NCI-H446 (cell line): ENCODE data around the gene HES4.
"Not testable (repeated sequence)": the region's sequence is repeated elsewhere in the genome, so short reads cannot be mapped to it uniquely, and the experiment has no call there.

ENCODE experiments used
- DNase-seq, 2 experiments: peaks; one replicate each; lab custom pipeline; 2025; lab: John Stamatoyannopoulos, UW

The HES4 gene

DNA sequence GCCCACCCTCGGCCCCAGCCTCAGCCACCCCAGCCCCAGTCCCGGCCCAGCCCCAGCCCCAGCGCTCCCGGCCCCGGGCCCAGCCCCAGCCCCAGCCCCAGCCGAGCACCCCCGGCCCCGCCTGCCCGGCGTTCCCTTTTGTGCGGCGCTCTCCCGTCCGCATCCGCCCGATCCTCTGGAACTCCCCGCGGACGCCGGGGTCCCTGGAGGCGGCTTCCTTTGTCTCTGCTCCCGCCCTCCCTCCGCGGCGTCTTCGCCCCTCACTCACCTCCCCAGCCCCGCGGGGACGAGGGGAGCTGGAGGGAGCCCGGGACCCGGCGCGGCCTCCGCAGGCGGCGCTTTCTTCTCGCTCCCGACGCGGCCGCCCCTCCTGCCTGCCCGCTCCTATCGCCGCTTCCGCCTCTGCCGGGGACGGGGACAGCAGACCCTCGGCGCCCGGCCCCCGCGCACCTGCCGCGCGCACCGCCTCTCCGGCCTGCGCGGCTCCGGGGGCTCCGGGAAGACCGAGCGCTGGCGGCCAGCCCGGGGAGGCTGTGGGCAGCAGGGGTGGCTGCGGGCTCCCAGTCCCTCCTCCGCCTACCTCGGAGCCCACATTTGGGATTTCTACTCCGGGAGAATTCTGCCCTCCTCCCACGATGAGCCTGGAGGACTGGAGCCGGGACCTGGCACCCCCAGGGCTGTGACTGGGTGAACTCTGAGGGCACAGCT lies 34.0 kb upstream of the HES4 start:
- DNase-seq = no peak

DNA sequence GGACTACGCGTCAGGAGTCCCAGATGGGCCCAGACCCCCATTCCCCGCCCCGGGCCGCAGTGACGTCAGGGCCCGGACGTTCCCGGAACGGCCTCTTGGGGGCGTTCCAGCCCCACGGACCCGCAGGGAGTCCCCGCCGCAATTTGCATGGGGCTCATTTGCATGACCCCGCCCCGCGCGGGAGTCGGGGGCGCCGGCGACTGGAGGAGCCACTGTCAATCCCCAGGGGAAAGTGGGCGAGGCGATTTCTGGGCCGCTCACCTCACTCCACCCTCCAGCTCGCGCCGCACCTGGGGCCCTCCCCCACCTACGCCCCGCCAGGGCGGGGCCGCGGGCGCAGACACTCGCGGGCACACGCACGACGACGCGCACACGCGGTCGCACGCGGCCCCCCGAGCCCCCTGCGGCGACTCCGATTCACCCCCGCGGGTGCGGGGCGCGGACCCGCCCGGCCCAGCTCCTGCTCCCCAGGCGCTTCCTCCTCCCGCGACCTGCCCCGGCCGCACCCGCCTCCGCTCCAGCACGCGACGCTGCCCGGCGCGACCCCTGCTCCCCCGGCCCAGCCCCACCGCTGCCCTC lies 33.2 kb upstream of the HES4 start:
- DNase-seq = peak; percentile 78 to 94

DNA sequence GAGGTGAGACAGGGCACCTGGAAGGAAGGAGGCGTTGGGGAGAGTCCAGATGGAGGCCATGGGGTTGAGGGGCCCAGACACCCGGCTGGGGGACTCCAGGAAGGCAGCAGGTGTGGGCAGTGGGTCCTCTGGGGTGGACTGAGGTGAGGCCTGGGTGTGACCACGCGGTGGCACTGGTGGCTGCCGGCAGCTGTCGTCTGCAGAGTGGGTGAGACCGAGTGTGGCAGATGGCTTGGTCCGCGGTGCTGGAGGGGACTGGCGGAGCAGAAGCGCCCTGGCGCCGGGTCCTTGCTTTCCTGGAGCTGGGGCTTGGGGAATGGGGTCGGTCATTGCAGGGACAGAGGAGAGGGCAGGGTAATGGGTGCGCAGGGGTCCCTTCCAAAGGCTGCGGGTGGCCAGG lies 32.5 kb upstream of the HES4 start:
- DNase-seq = peak in 1 of 2 experiments; percentile 47

DNA sequence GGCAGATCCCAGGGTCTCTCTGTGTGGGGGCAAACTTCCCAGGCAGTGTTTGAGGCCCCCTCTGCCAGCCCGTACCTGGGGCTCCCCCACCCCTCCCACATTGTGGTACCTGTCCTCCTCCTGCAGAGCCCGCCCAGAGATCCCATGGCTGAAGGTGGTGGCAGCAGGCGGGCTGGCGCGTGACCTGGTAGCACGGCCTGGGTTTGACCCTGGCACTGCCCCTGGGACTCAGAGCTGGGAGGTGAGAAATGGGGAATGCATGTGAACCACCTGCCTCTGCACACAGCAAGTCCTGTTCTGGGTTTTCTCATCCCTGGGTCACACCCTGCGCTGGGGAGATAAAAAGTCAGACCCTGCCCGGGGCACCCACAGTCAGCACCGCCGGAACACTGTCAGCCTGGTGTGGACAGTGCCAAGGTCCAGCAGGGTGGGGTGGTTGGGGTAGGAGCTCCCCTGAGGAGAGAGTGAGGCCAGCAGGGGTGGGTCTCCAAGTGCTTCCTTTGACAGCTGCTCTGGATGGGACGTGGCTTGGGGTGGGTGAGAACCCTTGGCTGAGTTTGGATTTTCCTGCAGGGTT lies 31.9 kb upstream of the HES4 start:
- DNase-seq = no peak

DNA sequence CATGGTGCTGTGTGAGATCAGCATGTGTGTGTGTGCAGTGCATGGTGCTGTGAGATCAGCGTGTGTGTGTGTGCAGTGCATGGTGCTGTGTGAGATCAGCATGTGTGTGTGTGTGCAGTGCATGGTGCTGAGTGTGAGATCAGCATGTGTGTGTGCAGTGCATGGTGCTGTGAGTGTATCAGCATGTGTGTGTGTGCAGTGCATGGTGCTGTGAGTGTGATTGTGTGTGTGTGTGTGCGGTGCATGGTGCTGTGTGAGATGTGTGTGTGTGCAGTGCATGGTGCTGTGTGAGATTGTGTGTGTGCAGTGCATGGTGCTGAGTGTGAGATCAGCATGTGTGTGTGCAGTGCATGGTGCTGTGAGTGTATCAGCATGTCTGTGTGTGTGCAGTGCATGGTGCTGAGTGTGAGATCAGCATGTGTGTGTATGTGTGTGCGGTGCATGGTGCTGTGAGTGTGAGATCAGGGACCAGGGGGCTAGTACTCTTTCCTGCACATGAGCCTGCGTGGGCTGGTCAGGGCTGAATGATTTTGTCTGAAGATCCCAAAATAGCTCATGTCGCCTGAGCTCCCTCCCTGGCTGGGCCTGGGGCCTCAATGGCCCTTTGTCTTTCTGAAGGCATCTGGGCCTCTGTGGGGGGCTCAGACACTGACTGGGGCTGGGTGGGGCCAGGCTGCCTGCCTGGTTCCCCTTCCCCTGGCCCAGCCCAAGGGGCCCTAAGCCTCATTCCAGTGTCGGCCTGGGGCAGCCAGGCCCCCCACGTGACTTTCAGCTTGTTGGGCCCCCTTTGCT lies 31.2 kb upstream of the HES4 start:
- DNase-seq = not testable (repeated sequence)

DNA sequence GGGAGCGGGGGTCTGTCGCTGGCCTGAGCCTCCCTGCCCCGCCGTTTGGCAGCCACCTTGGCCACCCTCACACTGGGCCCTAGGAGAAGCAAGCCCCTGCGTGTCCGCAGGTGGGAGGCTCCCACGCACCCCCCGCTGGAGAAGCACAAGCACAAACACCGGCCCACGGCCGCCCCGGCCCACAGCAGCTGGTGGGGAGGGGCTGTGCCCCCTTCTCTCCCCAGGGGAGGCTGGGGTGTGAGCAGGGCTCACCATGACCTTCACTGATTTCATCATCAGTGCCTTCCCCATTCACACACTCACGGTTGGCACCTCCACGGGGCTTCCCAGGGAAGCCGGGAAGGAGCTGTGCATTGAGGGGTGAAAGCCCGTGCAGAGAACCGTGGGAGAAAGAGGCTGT lies 27.9 kb upstream of the HES4 start:
- DNase-seq = no peak

DNA sequence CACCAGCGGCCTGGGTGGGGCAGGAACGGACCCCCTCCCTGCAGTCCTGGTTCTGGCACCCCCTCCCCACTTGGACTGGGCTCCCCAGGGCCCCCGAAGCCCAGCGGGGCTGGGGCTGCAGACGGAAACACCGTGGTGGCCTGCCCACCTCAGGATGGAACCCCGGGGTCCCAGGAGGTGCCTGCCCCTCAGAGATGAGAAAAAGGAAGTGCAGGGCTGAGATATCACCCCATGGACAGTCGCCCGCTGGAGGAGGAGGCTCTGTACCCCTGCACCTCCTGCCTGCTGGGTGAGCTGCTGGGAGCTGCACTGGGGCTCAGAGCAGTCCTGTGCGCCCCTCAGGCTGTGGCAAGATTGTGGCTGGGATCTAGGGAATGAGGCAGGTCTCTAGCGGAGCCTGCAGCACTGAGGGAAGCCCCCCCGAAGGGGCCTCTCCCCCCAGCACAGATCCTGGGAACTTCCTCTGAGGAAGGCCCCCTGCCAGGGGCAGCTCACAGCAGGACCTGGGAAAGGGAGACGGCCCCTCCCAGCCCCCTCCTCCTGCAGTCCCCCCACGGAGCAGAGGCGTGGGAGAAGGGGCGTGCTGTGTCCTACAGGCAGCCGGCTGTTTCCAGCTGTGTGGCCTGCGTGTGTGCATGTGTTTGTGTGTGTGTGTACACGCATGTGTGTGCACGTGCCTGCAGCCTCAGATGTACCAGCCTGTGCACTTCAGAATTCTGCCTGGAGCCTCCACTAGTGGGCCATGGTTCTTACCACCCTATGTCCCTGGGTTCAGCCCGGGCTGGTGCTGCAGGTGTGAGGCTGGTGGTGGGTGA lies 26.9 kb upstream of the HES4 start:
- DNase-seq = no peak

DNA sequence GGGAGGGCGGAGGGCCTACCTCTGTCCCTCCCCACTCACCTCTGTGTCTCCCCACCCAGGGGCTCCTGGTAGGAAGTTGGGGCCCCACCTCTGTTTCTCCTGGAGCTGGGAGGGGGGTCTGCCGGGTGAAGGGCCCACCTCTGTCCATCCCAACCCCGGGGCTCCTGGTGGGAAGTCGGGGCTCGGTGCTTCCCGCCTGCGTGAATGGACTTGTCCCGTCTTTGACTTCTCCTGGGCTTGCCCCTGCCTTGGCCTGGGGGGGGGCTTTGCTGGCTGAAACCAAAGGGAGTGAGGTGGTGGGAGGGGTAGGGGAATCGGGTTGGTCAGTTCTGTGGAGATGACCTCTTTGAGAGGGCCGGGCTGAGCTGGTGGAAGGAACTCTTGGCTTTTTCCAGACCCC lies 25.8 kb upstream of the HES4 start:
- DNase-seq = no peak

DNA sequence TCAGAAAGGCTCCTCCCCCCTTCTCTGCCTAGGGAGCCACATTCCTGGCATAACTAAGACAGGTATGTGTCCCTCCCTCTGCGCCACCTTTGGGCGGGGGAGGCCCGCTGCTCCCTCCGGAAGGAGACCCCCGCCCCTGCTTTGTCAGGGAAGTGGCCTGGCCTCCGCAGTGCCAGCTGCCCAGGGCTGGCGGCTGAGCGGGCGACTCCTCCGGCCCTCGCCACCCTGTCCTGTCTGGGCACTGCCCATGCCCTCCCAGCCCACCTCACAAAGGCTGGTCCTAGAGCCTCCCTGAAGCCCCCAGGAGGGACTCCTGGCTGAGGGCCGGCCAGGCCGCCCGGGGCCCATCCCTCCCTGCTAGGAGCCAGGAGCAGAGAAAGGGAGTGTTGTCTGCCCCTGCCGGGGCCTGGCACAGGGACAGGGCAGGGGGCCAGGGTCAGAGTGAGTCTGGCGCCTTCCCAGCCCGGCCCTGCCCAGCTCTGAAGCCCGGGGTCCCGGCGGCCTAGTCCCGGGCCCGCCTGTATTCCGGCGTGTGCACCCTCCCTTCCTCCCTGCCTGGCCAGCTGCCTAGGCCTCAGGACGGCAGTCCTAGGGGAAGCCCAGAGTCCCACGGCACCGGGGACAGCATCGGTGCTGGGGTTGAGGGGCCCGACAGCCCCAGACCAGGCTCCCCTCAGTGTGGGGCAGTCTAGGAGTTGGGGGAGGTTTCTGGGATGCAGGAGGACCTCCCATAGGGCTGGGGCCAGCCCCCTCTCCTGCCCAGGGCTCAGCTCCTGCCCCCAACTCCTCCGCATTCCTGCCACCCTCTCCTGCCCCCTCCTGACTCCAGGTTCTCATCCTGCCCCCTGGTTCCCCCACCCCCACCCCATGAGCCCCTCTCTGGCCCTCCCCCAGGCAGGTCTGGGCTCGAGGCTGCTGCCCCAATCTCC lies 25.1 kb upstream of the HES4 start:
- DNase-seq = no peak

DNA sequence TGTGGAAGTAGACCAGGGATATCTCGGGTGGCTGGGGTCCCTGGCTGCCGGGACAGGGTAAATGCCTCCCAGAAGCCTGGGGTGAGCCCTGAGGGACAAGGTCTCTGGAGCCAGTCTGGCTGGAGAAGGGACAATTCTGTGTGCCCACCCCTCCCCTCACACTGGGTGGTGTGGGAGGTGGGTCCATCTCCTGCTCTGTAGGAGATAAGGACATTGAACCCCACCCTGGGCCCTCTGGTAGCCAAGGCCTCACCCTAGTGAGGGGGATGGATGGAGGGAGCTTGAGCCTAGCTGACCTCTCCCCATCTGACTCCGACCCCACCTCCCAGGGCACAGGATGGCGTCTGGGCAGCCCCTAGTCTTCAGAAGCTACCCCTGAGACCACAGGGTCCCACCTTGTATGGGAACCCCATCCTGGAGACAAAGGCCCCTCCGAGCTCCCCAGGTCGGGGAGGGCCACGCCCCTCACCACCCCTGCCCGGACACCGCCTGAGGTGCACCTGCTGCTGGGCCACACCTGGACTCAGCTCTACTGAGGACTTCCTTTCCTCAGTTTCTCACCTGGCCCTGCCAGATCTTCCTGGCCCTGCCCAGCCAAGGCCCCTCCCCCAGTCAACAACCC lies 24.4 kb upstream of the HES4 start:
- no peak for DNase-seq

DNA sequence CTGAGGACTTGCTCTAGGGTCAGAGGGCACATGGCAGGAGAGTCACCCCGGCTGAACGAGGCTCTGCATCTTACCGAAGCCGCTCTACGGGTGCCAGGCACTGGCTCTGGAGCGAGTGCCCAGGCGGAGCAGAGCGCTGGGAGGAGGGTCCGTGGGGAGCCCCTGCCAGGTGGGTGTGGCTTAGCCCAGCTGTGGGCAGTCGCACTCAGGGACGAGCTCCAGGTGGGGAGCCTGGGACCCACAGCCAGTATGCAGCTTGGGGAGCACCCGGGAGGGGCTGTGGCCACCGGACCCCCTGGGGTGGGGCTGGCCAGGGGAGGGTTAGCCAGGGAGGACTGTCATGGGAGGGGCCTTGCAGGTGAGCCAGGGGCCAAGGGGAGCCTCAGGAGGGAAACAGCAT lies 23.8 kb upstream of the HES4 start:
- no peak for DNase-seq

DNA sequence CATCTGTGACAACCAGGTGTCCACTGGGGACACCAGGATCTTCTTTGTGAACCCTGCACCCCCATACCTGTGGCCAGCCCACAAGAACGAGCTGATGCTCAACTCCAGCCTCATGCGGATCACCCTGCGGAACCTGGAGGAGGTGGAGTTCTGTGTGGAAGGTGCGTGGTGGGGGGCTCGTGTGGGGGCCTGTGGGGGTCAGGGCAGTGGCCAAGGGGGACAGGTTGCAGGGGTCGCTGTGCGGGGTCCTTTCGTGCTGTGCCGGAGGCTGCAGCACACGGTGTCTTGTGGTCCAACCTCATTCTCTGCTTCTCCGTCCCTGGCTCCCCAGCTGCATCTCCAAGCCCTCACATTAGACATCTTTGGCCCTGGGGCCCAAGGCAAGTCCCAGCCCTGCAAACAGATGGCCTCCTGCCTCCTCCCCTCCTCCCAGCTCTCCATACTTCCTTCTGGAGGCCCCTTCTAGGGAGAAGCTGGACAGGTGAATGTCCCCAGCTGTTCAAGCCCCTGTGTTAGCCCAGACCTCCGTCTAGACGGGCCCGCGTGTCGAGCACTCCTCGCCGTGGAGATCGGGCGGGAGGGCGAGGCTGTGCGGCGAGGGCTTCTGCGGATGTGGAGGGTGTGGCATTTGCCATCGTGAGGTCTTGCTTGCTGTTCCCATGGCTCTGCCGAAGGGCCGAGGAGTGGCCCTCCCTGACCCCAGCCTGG lies 22.6 kb upstream of the HES4 start:
- no peak for DNase-seq

DNA sequence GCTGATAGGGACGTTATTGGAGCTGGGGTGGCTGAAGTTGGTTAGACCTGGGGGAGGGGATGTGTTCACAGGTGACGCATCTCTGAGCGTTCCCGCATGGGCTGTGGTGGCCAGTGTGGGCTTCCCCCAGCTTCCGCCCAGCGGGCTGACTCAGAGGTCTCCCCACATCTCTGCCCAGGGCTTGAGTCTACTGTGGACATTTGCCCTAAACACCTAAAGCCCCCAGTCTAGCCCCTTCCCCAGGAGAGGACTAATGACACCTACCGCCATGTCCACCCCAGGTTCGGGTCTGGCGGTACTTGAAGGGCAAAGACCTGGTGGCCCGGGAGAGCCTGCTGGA lies 22.0 kb upstream of the HES4 start:
- no peak for DNase-seq

DNA sequence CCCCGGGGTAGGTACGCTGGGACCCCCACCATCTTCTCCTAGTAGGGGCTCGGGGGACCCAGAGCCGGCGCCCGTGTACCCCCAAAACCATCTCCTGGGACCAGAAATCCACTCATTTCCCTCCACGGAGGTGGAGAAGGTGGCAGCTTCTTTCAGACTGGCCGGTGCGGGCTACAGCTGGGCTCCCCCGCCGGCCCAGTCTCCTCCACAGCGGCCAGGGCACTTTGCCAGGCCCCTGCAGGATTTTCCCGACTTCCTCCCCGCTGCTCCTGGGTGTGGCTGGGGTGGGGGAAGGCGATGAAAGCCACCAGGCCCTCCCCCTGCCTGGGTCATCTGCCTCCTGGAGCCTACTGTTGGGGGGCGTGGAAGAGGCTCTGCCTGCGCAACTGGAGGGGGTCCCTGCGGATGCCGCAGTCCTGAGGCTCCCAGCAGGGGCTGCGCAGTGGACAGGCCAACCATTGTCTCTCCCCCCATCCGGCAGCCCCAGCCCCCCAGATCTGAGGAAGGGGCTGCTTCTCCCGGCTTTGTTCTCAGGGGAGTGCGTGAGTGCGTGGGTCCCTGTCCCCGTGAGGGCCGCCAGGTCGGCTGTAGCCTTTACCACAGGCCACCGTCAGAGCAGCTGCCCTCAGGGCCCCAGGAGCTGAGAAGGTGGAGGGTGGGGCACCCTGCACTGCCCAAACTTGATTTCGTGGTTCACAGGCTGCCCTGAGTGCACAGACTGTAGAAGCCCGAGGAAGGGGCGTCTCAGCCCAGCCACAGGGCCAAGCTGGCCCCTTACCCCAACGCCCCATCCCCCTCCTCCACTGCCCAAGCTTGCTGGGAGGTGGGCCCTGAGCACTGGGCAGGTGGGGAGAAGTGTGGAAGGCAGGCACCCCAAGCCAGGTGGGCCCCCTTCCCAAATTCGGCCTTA lies 21.4 kb upstream of the HES4 start:
- peak; percentile 23 to 84 for DNase-seq

DNA sequence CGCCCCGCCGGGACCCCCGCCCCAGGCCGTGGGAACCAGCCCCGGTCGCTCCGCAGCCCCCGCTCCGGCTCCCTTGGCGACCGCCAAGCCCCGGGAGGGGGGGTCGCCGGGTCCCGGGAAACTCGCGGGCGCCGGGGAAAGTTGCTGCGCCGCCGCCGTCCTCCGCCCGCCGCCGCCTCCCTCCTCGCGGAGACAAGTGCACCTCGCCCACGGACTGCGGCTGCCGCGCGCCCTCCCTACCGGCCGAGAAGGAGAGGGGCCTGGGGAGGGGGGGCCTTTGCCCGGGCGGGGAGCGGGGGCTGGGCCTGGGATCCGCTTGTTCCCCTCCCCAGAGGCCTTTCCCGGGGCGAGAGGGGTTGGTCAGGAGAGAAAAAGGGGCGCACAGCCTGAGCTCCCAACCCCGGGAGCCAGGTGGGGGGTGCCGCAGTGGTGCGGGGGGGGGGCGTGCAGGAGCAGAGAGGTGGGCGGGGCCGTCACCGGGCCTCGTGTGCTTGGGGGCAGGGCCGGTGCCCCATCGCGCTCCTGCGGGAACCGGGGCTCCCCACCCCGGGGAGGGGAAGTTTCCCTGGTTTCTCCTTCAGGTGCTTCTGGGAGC lies 20.6 kb upstream of the HES4 start:
- no peak for DNase-seq

DNA sequence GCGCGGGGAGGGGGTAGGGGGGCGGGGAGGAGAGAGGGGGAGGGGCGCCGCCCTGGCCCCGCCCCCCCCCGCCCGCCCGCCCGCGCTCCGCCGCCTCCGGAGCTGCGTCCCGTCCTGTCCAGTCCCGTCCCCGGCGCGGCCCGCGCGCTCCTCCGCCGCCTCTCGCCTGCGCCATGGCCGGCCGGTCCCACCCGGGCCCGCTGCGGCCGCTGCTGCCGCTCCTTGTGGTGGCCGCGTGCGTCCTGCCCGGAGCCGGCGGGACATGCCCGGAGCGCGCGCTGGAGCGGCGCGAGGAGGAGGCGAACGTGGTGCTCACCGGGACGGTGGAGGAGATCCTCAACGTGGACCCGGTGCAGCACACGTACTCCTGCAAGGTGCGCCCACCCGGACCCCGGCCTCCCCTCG lies 20.1 kb upstream of the HES4 start, which contains the start of gene AGRN:
AGRN (plus strand) TSS at position 121 of the 405 bp plus-strand sequence; CDS start at position 174, 53 bp downstream.
- DNase-seq = peak in 1 of 2 experiments; percentile 61

DNA sequence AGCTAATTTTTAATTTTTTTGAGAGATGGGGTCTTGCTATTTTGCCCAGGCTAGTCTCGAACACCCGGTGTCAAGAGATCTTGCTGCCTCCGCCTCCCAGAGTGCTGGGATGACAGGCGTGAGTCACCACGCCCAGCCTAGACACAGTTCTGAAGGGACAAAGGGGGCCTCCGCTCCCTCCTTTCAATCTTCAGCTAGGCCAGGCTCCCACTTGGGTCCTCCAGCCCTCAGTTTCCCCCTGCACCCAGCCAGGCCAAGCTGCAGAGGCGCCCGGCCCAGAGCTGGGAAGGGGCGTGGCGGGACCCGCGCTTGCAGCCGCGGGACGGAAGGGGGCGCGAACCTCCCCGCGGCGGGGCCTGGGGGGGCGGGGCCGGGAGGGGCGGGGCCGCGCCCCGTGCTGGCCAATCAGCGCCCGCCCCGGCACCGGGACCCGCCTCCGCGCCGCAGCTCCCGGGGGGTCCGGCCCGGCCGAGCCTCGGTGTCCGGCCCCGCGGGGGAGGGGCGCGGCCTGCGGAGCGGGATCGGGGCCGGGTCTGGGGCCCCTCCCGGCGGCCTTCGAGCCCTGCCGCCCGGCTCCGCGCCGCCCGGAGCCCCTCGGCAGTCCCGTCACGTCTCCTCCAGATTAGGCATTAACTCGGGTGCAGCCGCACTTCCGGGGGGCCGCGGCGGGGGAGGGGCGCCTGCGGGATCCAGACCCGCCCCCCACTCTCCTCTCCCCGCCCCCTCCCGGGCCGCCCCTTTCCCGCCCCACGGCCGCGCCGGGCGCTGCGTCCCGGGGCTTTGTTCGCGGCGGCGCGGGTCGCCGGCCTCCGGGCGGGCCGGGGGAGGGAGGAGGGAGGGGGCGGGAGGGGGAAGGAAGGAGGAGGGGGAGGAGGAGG lies 19.5 kb upstream of the HES4 start:
- peak; percentile 66 to 93 for DNase-seq
